Liver (tissue), 9 donors: ENCODE data around the gene SLC15A5. TPM values are rescaled to one million over a fixed set of nuclear protein-coding genes. Genes with fewer than 3 reads are reported as not detected.

Experiments used
- DNase-seq: peaks from one replicate; pipeline ENCODE4 v3.0.0-alpha.2; 2017; ENCODE audit warnings: low spot score
- H3K27ac ChIP-seq, 2 donors: one replicate each; pipeline ENCODE4 v1.7.0; 2013; ENCODE audit warnings: inconsistent platforms in 2 of 2, low read length in 2 of 2, control low read depth in 1 of 2, low read depth in 1 of 2, mild to moderate bottlenecking in 1 of 2
- H3K27me3 ChIP-seq, 4 donors: one replicate each; pipeline versions ENCODE4 v1.6.1 to v1.7.0; 2013; ENCODE audit warnings: low read length in 3 of 4, inconsistent platforms in 1 of 4, mild to moderate bottlenecking in 1 of 4, moderate library complexity in 1 of 4; ENCODE audit not compliant: control insufficient read depth in 4 of 4, insufficient read depth in 4 of 4
- H3K36me3 ChIP-seq, 4 donors: one replicate each; pipeline versions ENCODE4 v1.6.1 to v1.7.0; 2013; ENCODE audit warnings: low read length in 3 of 4, mild to moderate bottlenecking in 3 of 4, low read depth in 1 of 4, moderate library complexity in 1 of 4; ENCODE audit not compliant: control insufficient read depth in 4 of 4, insufficient read depth in 3 of 4
- H3K4me1 ChIP-seq, 4 donors: one replicate each; pipeline versions ENCODE4 v1.6.1 to v1.7.0; 2013; ENCODE audit warnings: low read length in 3 of 4, mild to moderate bottlenecking in 3 of 4, moderate library complexity in 1 of 4; ENCODE audit not compliant: control insufficient read depth in 4 of 4, insufficient read depth in 4 of 4
- H3K4me3 ChIP-seq, 3 donors: one replicate each; pipeline versions ENCODE4 v1.6.1 to v1.7.0; 2013; ENCODE audit warnings: low read length in 3 of 3, control low read depth in 1 of 3, low read depth in 1 of 3, mild to moderate bottlenecking in 1 of 3
- H3K9ac ChIP-seq, 2 donors: one replicate each; pipeline ENCODE4 v1.7.0; 2013; ENCODE audit warnings: low read length in 2 of 2, mild to moderate bottlenecking in 2 of 2, moderate library complexity in 2 of 2, control low read depth in 1 of 2, low read depth in 1 of 2
- H3K9me3 ChIP-seq, 4 donors: one replicate each; pipeline versions ENCODE4 v1.6.1 to v1.7.0; 2013; ENCODE audit warnings: low read length in 3 of 4; ENCODE audit not compliant: control insufficient read depth in 4 of 4
- EGR1 ChIP-seq, 2 donors: IDR thresholded peaks; 2 replicates each; pipeline ENCODE4 v1.6.1; 2016 to 2018; ENCODE audit warnings: antibody characterized with exemption in 2 of 2, low read depth in 2 of 2
- FOXA1 ChIP-seq: IDR thresholded peaks from 2 replicates; pipeline ENCODE4 v1.6.1; 2016; ENCODE audit warnings: antibody characterized with exemption
- FOXA2 ChIP-seq: IDR thresholded peaks from 2 replicates; pipeline ENCODE4 v1.6.1; 2016; ENCODE audit warnings: antibody characterized with exemption
- GABPA ChIP-seq, 2 donors: IDR thresholded peaks in 1 of 2; conservative IDR thresholded peaks in 1 of 2; 2 replicates each; pipeline ENCODE4 v1.6.1; 2016; ENCODE audit warnings: antibody characterized with exemption in 2 of 2, mild to moderate bottlenecking in 1 of 2, moderate library complexity in 1 of 2
- HNF4G ChIP-seq: IDR thresholded peaks from 2 replicates; pipeline ENCODE4 v1.6.1; 2016; ENCODE audit warnings: antibody characterized with exemption
- JUND ChIP-seq, 2 donors: IDR thresholded peaks; 2 replicates each; pipeline ENCODE4 v1.6.1; 2016; ENCODE audit warnings: antibody characterized with exemption in 2 of 2
- NR2F2 ChIP-seq: IDR thresholded peaks from 2 replicates; pipeline ENCODE4 v1.6.1; 2016; ENCODE audit warnings: antibody characterized with exemption
- RAD21 ChIP-seq, 2 donors: IDR thresholded peaks; 2 replicates each; pipeline ENCODE4 v1.6.1; 2016; ENCODE audit warnings: antibody characterized with exemption in 2 of 2, mild to moderate bottlenecking in 2 of 2
- RXRA ChIP-seq, 2 donors: IDR thresholded peaks; 2 replicates each; pipeline ENCODE4 v1.6.1; 2017 to 2018; ENCODE audit warnings: antibody characterized with exemption in 2 of 2, mild to moderate bottlenecking in 1 of 2
- TAF1 ChIP-seq: conservative IDR thresholded peaks from 2 replicates; pipeline ENCODE4 v1.6.1; 2016; ENCODE audit warnings: antibody characterized with exemption, mild to moderate bottlenecking
- YY1 ChIP-seq: IDR thresholded peaks from 2 replicates; pipeline ENCODE4 v1.6.1; 2016; ENCODE audit warnings: antibody characterized with exemption, mild to moderate bottlenecking
- WGBS: extraction: QIAGEN DNeasy Blood & Tissue Kit; methylation state at CpG from one replicate; pipeline ENCODE4 v1.1.7; 2013; 5-methylcytosine and 5-hydroxymethylcytosine counted together
- polyA plus RNA-seq, 2 donors: library from polyadenylated mRNA; stranded (reverse) in 1 of 2; unstranded in 1 of 2; fragments of 200-250 nt in 1 of 2; fragments of >200 nt in 1 of 2; fragmentation: Nextera tagmentation in 1 of 2; extraction: Ambion mirVana in 1 of 2; gene quantifications; one replicate each; pipeline versions ENCODE4 v1.2.1 to v1.2.3, GENCODE V29; 2013 to 2015
- total RNA-seq, 2 donors: library from RNA; depleted of rRNA; stranded (reverse); fragments of >200 nt; gene quantifications; one replicate each; pipeline ENCODE4 v1.2.3, GENCODE V29; 2014
- TF ChIP-seq, protein P1 (sequence below): IDR thresholded peaks from 2 replicates; pipeline ENCODE4 v1.6.1; 2016; ENCODE audit warnings: antibody characterized with exemption
- TF ChIP-seq, protein P2 (sequence below): IDR thresholded peaks from 2 replicates; pipeline ENCODE4 v1.6.1; 2016; ENCODE audit warnings: antibody characterized with exemption
- TF ChIP-seq, protein P3 (sequence below): IDR thresholded peaks from 2 replicates; pipeline ENCODE4 v1.6.1; 2016; ENCODE audit warnings: antibody characterized with exemption
- TF ChIP-seq, protein P4 (sequence below): fragments of 150-350 bp; IDR thresholded peaks from 2 replicates; pipeline ENCODE4 v1.5.1; 2017; ENCODE audit warnings: improper control_type of control experiment, low read depth, low read length; ENCODE audit not compliant: missing input control
- TF ChIP-seq, protein P5 (sequence below): IDR thresholded peaks from 2 replicates; pipeline ENCODE4 v1.6.1; 2016; ENCODE audit warnings: antibody characterized with exemption, mild to moderate bottlenecking
- donor health status: healthy.
- donor health status: healthy.
- donor health status: healthy.
- donor health status: healthy.
- donor health status: healthy.

The SLC15A5 gene
- total and polyA plus RNA-seq, 4 donors = not detected

DNA sequence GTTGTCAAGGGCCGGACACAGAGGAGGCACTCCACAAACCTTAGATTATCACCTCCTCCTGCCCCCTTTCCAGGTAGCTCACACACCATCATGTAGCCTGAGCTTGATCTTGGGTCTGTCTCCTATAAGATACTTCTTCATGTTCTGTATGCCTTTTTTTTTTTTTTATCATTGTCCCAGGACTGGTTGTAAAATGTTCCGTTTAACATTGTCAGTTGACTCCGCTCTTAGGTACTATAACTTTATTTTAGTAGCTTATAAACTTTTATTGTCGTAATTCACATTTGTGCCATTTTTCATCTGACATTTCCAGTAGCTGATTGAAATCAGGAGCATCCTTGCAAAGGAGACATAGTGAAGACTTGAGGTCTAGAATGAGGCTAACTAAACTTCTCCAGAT lies 79.9 kb downstream of the SLC15A5 start:
- Histone ChIP-seq H3K9me3 (peaks cover 0 to 2% (median 0%) of the 10 kb centered on the region in 4 donors), H3K4me3 (no peak overlapping the region), H3K9ac (no peak overlapping the region), H3K27ac (no peak overlapping the region), H3K36me3 (no peaks in the 10 kb centered on the region), H3K27me3 (no peaks in the 10 kb centered on the region), H3K4me1 (peaks cover 0 to 2% (median under 1%) of the 10 kb centered on the region in 4 donors)
- DNase-seq = no peak
- TF ChIP-seq FOXA2 (no peak), FOXA1 (no peak), YY1 (no peak), EGR1 (IDR thresholded peaks at IDR 0.05; ENCODE audit: low read depth in 2 of 2) (no peak), HNF4G (no peak)
- TF ChIP-seq, protein P1, sequence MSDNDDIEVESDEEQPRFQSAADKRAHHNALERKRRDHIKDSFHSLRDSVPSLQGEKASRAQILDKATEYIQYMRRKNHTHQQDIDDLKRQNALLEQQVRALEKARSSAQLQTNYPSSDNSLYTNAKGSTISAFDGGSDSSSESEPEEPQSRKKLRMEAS = no peak
- TF ChIP-seq, protein P2, sequence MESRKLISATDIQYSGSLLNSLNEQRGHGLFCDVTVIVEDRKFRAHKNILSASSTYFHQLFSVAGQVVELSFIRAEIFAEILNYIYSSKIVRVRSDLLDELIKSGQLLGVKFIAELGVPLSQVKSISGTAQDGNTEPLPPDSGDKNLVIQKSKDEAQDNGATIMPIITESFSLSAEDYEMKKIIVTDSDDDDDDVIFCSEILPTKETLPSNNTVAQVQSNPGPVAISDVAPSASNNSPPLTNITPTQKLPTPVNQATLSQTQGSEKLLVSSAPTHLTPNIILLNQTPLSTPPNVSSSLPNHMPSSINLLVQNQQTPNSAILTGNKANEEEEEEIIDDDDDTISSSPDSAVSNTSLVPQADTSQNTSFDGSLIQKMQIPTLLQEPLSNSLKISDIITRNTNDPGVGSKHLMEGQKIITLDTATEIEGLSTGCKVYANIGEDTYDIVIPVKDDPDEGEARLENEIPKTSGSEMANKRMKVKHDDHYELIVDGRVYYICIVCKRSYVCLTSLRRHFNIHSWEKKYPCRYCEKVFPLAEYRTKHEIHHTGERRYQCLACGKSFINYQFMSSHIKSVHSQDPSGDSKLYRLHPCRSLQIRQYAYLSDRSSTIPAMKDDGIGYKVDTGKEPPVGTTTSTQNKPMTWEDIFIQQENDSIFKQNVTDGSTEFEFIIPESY = no peak
- TF ChIP-seq, protein P3, sequence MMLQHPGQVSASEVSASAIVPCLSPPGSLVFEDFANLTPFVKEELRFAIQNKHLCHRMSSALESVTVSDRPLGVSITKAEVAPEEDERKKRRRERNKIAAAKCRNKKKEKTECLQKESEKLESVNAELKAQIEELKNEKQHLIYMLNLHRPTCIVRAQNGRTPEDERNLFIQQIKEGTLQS = no peak
- WGBS = 58% methylated on average over 4 of the region's 4 CpGs

DNA sequence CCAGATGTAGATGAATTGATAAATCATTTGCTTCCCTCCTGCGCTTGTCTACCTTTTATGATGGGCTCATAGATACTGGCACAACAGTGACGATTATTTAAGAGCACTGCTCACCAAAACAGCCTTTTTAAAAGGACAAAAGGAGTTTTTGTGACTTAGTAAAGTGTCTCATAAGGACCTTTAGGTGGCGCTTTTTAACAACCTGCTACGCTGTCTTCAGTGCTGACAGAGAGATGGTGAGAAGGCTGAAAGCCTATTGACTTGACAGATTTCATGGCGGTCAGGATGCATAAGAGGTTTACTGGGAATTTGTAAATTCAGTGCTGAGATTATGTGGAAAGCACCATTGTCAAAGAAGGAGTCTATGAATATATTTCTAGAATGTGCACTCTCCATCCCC lies 87.6 kb downstream of the SLC15A5 start:
- TF ChIP-seq TAF1 (no peak), JUND (IDR thresholded peaks at IDR 0.05) (no peak), NR2F2 (no peak), FOXA1 (no peak), RAD21 (IDR thresholded peaks at IDR 0.05) (peak in 1 of 2 donors; percentile 84), FOXA2 (no peak), RXRA (IDR thresholded peaks at IDR 0.05) (no peak), GABPA (IDR thresholded peaks at IDR 0.05 in 1 of 2, conservative IDR thresholded peaks at IDR 0.05 in 1 of 2) (no peak)
- TF ChIP-seq, protein P1 = no peak
- TF ChIP-seq, protein P2 = no peak
- TF ChIP-seq, protein P4, sequence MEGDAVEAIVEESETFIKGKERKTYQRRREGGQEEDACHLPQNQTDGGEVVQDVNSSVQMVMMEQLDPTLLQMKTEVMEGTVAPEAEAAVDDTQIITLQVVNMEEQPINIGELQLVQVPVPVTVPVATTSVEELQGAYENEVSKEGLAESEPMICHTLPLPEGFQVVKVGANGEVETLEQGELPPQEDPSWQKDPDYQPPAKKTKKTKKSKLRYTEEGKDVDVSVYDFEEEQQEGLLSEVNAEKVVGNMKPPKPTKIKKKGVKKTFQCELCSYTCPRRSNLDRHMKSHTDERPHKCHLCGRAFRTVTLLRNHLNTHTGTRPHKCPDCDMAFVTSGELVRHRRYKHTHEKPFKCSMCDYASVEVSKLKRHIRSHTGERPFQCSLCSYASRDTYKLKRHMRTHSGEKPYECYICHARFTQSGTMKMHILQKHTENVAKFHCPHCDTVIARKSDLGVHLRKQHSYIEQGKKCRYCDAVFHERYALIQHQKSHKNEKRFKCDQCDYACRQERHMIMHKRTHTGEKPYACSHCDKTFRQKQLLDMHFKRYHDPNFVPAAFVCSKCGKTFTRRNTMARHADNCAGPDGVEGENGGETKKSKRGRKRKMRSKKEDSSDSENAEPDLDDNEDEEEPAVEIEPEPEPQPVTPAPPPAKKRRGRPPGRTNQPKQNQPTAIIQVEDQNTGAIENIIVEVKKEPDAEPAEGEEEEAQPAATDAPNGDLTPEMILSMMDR = peak; percentile 39
- TF ChIP-seq, protein P5, sequence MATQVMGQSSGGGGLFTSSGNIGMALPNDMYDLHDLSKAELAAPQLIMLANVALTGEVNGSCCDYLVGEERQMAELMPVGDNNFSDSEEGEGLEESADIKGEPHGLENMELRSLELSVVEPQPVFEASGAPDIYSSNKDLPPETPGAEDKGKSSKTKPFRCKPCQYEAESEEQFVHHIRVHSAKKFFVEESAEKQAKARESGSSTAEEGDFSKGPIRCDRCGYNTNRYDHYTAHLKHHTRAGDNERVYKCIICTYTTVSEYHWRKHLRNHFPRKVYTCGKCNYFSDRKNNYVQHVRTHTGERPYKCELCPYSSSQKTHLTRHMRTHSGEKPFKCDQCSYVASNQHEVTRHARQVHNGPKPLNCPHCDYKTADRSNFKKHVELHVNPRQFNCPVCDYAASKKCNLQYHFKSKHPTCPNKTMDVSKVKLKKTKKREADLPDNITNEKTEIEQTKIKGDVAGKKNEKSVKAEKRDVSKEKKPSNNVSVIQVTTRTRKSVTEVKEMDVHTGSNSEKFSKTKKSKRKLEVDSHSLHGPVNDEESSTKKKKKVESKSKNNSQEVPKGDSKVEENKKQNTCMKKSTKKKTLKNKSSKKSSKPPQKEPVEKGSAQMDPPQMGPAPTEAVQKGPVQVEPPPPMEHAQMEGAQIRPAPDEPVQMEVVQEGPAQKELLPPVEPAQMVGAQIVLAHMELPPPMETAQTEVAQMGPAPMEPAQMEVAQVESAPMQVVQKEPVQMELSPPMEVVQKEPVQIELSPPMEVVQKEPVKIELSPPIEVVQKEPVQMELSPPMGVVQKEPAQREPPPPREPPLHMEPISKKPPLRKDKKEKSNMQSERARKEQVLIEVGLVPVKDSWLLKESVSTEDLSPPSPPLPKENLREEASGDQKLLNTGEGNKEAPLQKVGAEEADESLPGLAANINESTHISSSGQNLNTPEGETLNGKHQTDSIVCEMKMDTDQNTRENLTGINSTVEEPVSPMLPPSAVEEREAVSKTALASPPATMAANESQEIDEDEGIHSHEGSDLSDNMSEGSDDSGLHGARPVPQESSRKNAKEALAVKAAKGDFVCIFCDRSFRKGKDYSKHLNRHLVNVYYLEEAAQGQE = no peak
- TF ChIP-seq, protein P3 = no peak
- no peaks in the 10 kb centered on the region for H3K9me3 ChIP-seq
- H3K27me3 ChIP-seq = no peaks in the 10 kb centered on the region
- WGBS = 38% methylated on average over 5 of the region's 5 CpGs
- no peak for DNase-seq
- H3K4me3 ChIP-seq = no peak overlapping the region
- H3K27ac ChIP-seq = no peak overlapping the region
- no peak overlapping the region for H3K9ac ChIP-seq
- H3K4me1 ChIP-seq = peaks cover 0 to 2% (median under 1%) of the 10 kb centered on the region in 4 donors
- H3K36me3 ChIP-seq = no peaks in the 10 kb centered on the region
